K562 (cell line): ENCODE measurements around the gene NCF2. TPM values are rescaled to one million over a fixed set of nuclear protein-coding genes. Genes with fewer than 3 reads are reported as not detected.
A peak's percentile ranks its signal among the peaks of the same experiment; 100 is the strongest.

Source experiments
- ASH1L ChIP-seq: fragments of 450-650 bp; IDR thresholded peaks from 2 replicates; pipeline ENCODE4 v1.6.1; 2018; ENCODE audit warnings: borderline replicate concordance, mild to moderate bottlenecking, low read depth; ENCODE audit not compliant: partially characterized antibody
- GTF2E2 ChIP-seq: fragments of 200-800 bp; sonication (Bioruptor generic); IDR thresholded peaks from 2 replicates; pipeline ENCODE4 v1.6.1; 2016; ENCODE audit warnings: missing genetic modification characterization, missing compliant biosample characterization
- ZNF133 ChIP-seq: fragments of 250-450 bp; sonication (Bioruptor Pico); IDR thresholded peaks from 2 replicates; pipeline ENCODE4 v1.4.0; 2020; ENCODE audit warnings: mild to moderate bottlenecking
- ZNF507 ChIP-seq: conservative IDR thresholded peaks from 2 replicates; pipeline ENCODE4 v1.6.1; 2017; ENCODE audit warnings: missing genetic modification characterization, missing compliant biosample characterization
- polyA plus RNA-seq, 8 experiments: library from polyadenylated mRNA; depleted of rRNA in 4 of 8; stranded (reverse) in 5 of 8; unstranded in 3 of 8; fragments of >200 nt; fragmentation: Nextera tagmentation in 2 of 8; fragmentation: Illumina TruSeq in 1 of 8; extraction: Ambion mirVana in 2 of 8; extraction: Trizol in 1 of 8; gene quantifications; 2 replicates each; pipeline versions ENCODE4 v1.2.1 to v1.2.3, GENCODE V29; 2011 to 2014; ENCODE audit warnings: inconsistent platforms in 1 of 8, missing spikeins in 1 of 8
- total RNA-seq, 7 experiments: library from RNA; depleted of rRNA in 6 of 7; stranded (reverse); fragments of >200 nt in 6 of 7; fragmentation: Illumina TruSeq in 2 of 7; extraction: Trizol in 2 of 7; gene quantifications; 2 replicates each; pipeline versions ENCODE4 v1.2.1 to v1.2.3, GENCODE V29; 2011 to 2021; ENCODE audit warnings: low replicate concordance in 1 of 7
- TF ChIP-seq, protein P1 (sequence below): fragments of 250-450 bp; sonication (Bioruptor Pico); IDR thresholded peaks from 2 replicates; pipeline ENCODE4 v1.8.0; 2021; ENCODE audit warnings: mild to moderate bottlenecking, moderate library complexity
- TF ChIP-seq, protein P2 (sequence below): sonication (generic); formaldehyde crosslinking; IDR thresholded peaks from 2 replicates; pipeline ENCODE4 v1.8.1; 2023; ENCODE audit warnings: missing genetic modification reagents, mild to moderate bottlenecking, borderline replicate concordance
- TF ChIP-seq, protein P3 (sequence below): fragments of 200-800 bp; sonication (Bioruptor generic); IDR thresholded peaks from 2 replicates; pipeline ENCODE4 v1.6.1; 2017; ENCODE audit warnings: missing genetic modification characterization, missing compliant biosample characterization
- TF ChIP-seq, protein P4 (sequence below): fragments of 200-800 bp; sonication (Bioruptor generic); IDR thresholded peaks from 2 replicates; pipeline ENCODE4 v1.6.1; 2017; ENCODE audit warnings: missing genetic modification characterization, missing compliant biosample characterization
- TF ChIP-seq, protein P5 (sequence below): fragments of 450-650 bp; formaldehyde crosslinking; IDR thresholded peaks from 2 replicates; pipeline ENCODE4 v1.4.0; 2020; ENCODE audit warnings: mild to moderate bottlenecking, moderate library complexity
- TF ChIP-seq, protein P6 (sequence below): fragments of 250-450 bp; sonication (Bioruptor Pico); IDR thresholded peaks from 2 replicates; pipeline ENCODE4 v1.5.0; 2021; ENCODE audit warnings: mild to moderate bottlenecking, moderate library complexity

Gene NCF2
- total and polyA plus RNA-seq, 9 of the 15 experiments (the other 6 are each of a cell fraction or from before 2014, with no cell fraction given) = 0.07 to 0.54 (median 0.16) TPM; not detected in 3

DNA sequence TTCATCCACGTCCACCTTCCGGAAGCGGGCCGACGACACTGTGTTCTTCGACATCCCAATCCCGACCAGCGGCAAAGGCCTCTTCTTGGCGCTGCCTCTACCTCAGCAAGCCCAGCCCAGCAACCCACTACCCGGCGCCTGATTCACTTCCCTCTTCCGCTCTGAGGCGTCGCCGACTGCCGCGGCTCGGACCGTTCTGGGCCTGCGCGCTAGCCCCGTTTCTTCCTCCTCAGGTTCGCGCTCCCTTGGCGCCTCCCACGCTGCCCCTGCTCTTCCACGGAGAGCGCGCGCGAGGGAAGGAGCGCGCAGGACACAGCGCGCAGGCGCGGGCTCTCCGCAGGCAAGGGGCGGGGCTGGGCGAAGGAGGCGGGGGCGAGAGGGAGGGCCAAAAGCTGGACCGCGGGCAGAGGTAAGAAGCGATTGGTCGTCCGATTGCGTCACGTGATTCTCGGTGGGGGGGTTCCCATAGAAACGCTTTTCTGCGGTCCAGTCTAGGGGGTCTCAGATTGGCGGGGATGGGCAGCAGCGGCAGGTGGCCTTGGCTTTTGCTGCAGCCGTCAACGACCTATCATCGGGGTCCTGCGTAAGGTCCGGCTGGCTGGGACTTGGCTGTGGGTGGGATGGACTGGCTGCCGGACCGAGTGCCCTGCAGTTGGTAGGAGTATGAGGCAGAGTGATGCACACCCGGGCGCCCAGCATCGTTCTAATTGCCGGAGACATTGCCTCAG lies 45.5 kb upstream of the NCF2 start, which contains the start of gene ARPC5 (continued):
- TF ChIP-seq, protein P1, sequence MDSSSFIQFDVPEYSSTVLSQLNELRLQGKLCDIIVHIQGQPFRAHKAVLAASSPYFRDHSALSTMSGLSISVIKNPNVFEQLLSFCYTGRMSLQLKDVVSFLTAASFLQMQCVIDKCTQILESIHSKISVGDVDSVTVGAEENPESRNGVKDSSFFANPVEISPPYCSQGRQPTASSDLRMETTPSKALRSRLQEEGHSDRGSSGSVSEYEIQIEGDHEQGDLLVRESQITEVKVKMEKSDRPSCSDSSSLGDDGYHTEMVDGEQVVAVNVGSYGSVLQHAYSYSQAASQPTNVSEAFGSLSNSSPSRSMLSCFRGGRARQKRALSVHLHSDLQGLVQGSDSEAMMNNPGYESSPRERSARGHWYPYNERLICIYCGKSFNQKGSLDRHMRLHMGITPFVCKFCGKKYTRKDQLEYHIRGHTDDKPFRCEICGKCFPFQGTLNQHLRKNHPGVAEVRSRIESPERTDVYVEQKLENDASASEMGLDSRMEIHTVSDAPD (CRISPR knock-in tag) = no peak
- TF ChIP-seq, protein P2, sequence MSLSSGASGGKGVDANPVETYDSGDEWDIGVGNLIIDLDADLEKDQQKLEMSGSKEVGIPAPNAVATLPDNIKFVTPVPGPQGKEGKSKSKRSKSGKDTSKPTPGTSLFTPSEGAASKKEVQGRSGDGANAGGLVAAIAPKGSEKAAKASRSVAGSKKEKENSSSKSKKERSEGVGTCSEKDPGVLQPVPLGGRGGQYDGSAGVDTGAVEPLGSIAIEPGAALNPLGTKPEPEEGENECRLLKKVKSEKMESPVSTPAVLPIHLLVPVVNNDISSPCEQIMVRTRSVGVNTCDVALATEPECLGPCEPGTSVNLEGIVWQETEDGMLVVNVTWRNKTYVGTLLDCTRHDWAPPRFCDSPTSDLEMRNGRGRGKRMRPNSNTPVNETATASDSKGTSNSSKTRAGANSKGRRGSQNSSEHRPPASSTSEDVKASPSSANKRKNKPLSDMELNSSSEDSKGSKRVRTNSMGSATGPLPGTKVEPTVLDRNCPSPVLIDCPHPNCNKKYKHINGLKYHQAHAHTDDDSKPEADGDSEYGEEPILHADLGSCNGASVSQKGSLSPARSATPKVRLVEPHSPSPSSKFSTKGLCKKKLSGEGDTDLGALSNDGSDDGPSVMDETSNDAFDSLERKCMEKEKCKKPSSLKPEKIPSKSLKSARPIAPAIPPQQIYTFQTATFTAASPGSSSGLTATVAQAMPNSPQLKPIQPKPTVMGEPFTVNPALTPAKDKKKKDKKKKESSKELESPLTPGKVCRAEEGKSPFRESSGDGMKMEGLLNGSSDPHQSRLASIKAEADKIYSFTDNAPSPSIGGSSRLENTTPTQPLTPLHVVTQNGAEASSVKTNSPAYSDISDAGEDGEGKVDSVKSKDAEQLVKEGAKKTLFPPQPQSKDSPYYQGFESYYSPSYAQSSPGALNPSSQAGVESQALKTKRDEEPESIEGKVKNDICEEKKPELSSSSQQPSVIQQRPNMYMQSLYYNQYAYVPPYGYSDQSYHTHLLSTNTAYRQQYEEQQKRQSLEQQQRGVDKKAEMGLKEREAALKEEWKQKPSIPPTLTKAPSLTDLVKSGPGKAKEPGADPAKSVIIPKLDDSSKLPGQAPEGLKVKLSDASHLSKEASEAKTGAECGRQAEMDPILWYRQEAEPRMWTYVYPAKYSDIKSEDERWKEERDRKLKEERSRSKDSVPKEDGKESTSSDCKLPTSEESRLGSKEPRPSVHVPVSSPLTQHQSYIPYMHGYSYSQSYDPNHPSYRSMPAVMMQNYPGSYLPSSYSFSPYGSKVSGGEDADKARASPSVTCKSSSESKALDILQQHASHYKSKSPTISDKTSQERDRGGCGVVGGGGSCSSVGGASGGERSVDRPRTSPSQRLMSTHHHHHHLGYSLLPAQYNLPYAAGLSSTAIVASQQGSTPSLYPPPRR (CRISPR knock-in tag) = no peak
- TF ChIP-seq, protein P3, sequence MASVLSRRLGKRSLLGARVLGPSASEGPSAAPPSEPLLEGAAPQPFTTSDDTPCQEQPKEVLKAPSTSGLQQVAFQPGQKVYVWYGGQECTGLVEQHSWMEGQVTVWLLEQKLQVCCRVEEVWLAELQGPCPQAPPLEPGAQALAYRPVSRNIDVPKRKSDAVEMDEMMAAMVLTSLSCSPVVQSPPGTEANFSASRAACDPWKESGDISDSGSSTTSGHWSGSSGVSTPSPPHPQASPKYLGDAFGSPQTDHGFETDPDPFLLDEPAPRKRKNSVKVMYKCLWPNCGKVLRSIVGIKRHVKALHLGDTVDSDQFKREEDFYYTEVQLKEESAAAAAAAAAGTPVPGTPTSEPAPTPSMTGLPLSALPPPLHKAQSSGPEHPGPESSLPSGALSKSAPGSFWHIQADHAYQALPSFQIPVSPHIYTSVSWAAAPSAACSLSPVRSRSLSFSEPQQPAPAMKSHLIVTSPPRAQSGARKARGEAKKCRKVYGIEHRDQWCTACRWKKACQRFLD = peak; percentile 44; the same call in 1 of the 2 replicates
- TF ChIP-seq, protein P4, sequence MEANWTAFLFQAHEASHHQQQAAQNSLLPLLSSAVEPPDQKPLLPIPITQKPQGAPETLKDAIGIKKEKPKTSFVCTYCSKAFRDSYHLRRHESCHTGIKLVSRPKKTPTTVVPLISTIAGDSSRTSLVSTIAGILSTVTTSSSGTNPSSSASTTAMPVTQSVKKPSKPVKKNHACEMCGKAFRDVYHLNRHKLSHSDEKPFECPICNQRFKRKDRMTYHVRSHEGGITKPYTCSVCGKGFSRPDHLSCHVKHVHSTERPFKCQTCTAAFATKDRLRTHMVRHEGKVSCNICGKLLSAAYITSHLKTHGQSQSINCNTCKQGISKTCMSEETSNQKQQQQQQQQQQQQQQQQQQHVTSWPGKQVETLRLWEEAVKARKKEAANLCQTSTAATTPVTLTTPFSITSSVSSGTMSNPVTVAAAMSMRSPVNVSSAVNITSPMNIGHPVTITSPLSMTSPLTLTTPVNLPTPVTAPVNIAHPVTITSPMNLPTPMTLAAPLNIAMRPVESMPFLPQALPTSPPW = peak; percentile 96
- TF ChIP-seq ZNF133 (CRISPR knock-in tag) (no peak), ASH1L (no peak), GTF2E2 (tag) (no peak; the same call in 1 of the 2 replicates), ZNF507 (tag) (no peak)
- TF ChIP-seq, protein P5, sequence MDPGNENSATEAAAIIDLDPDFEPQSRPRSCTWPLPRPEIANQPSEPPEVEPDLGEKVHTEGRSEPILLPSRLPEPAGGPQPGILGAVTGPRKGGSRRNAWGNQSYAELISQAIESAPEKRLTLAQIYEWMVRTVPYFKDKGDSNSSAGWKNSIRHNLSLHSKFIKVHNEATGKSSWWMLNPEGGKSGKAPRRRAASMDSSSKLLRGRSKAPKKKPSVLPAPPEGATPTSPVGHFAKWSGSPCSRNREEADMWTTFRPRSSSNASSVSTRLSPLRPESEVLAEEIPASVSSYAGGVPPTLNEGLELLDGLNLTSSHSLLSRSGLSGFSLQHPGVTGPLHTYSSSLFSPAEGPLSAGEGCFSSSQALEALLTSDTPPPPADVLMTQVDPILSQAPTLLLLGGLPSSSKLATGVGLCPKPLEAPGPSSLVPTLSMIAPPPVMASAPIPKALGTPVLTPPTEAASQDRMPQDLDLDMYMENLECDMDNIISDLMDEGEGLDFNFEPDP (CRISPR knock-in tag) = peak; percentile 48; the same call in 1 of the 2 replicates
- TF ChIP-seq, protein P6, sequence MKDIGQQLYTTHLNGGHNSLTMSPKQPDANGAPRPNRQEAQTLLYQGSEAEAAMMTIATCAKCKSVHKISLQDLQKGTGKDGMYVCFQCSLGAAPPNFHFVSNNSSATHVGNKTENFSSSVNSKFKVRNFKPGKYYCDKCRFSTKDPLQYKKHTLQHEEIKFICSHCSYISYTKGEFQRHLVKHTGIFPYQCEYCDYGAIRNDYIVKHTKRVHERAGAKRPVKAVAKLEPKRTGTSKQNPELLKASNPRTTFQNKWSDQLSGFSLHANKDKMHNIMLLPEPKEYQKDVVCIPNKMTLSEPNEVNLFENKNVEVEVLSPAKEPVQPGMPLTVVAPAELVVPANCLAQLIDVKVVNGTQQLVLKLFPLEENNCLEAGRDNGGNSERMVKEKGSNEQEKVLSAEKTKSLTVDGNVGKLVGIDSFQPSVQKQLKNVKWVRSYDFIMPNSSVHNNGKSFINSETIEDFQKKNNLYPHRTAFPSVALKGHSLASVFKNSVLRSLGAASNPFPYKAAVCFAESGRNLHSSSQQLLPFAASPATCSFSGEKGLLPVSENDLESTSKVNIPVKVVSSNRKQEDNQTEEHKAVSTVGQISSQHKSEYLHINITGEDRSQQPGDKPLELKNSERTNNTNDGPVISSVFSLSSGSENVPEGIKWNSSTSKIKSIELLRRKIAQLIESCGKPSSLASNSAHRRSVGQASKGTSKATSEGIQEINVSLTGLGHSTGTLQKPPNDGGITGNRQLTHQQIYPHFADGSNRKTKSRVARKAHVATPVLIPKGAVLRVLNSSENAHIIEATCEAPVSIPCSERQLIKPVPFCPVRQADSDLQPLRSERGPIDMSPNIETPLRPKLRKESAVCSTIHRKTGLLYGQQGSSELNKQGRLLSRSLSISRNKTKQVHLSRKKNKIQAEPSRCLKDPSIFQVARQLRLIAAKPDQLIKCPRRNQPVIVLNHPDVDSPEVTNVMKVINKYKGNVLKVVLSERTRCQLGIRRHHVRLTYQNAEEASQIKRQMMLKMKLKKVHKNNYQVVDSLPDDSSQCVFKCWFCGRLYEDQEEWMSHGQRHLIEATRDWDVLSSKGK = no peak
